ENCODE results near the gene PLEKHA6. TPM values are rescaled to one million over a fixed set of nuclear protein-coding genes. Genes with fewer than 3 reads are reported as not detected.

The PLEKHA6 gene
- total RNA-seq, 1 donor from 2014 or later: 0.21 TPM

- H3K9me3 Mint-ChIP-seq: no peaks in the 10 kb centered on the region
- no peak overlapping the region for H3K4me3 Mint-ChIP-seq
- no peaks in the 10 kb centered on the region for H3K36me3 Mint-ChIP-seq (ENCODE audit: low read depth)
- peaks cover 50% of the 10 kb centered on the region for H3K27me3 Mint-ChIP-seq (ENCODE audit: insufficient read depth)
- no peak overlapping the region for H3K27ac Mint-ChIP-seq
- intact Hi-C loops (cut with micrococcal nuclease): no loop called here
- peaks cover 18% of the 10 kb centered on the region for H3K4me1 Mint-ChIP-seq (ENCODE audit: low read depth)
- DNase-seq (ENCODE audit: low spot score): no peak
Measured at GRCh38 chr1:204186597-204186996, 173.1 kb downstream of the PLEKHA6 start.

- no peak overlapping the region for H3K27ac Mint-ChIP-seq
- no peaks in the 10 kb centered on the region for H3K36me3 Mint-ChIP-seq (ENCODE audit: low read depth)
- intact Hi-C loops (cut with micrococcal nuclease): no loop called here
- H3K27me3 Mint-ChIP-seq (ENCODE audit: insufficient read depth): peaks cover 18% of the 10 kb centered on the region
- no peak overlapping the region for H3K4me3 Mint-ChIP-seq
- no peak for DNase-seq (ENCODE audit: low spot score)
- no peaks in the 10 kb centered on the region for H3K4me1 Mint-ChIP-seq (ENCODE audit: low read depth)
- no peaks in the 10 kb centered on the region for H3K9me3 Mint-ChIP-seq
Measured at GRCh38 chr1:204181116-204181515, 178.6 kb downstream of the PLEKHA6 start.

GRCh38 chr1:204180133-204180532 lies 179.6 kb downstream of the PLEKHA6 start:
- H3K36me3 Mint-ChIP-seq (ENCODE audit: low read depth): no peaks in the 10 kb centered on the region
- H3K27ac Mint-ChIP-seq: no peak overlapping the region
- H3K27me3 Mint-ChIP-seq (ENCODE audit: insufficient read depth): peaks cover 17% of the 10 kb centered on the region
- no peaks in the 10 kb centered on the region for H3K9me3 Mint-ChIP-seq
- intact Hi-C loops (cut with micrococcal nuclease): no loop called here
- H3K4me1 Mint-ChIP-seq (ENCODE audit: low read depth): no peaks in the 10 kb centered on the region
- no peak overlapping the region for H3K4me3 Mint-ChIP-seq
- no peak for DNase-seq (ENCODE audit: low spot score)

- H3K27me3 Mint-ChIP-seq (ENCODE audit: insufficient read depth): peaks cover 5% of the 10 kb centered on the region
- intact Hi-C loops (cut with micrococcal nuclease): no loop called here
- no peak overlapping the region for H3K4me3 Mint-ChIP-seq
- H3K9me3 Mint-ChIP-seq: peaks cover 3% of the 10 kb centered on the region
- no peak for DNase-seq (ENCODE audit: low spot score)
- H3K4me1 Mint-ChIP-seq (ENCODE audit: low read depth): no peaks in the 10 kb centered on the region
- no peak overlapping the region for H3K27ac Mint-ChIP-seq
- H3K36me3 Mint-ChIP-seq (ENCODE audit: low read depth): no peaks in the 10 kb centered on the region
Measured at GRCh38 chr1:204178487-204179281, 181.0 kb downstream of the PLEKHA6 start.

GRCh38 chr1:204177133-204177532 lies 182.6 kb downstream of the PLEKHA6 start:
- H3K4me1 Mint-ChIP-seq (ENCODE audit: low read depth): no peaks in the 10 kb centered on the region
- no peak overlapping the region for H3K4me3 Mint-ChIP-seq
- H3K27ac Mint-ChIP-seq: no peak overlapping the region
- intact Hi-C loops (cut with micrococcal nuclease): no loop called here
- no peak for DNase-seq (ENCODE audit: low spot score)
- peaks cover 9% of the 10 kb centered on the region for H3K9me3 Mint-ChIP-seq
- H3K36me3 Mint-ChIP-seq (ENCODE audit: low read depth): no peaks in the 10 kb centered on the region
- H3K27me3 Mint-ChIP-seq (ENCODE audit: insufficient read depth): peaks cover 5% of the 10 kb centered on the region

GRCh38 chr1:204176049-204176448 lies 183.7 kb downstream of the PLEKHA6 start:
- Mint-ChIP-seq H3K27me3 (ENCODE audit: insufficient read depth) (peaks cover 1% of the 10 kb centered on the region), H3K9me3 (peaks cover 18% of the 10 kb centered on the region), H3K4me1 (ENCODE audit: low read depth) (no peaks in the 10 kb centered on the region), H3K4me3 (no peak overlapping the region), H3K36me3 (ENCODE audit: low read depth) (no peaks in the 10 kb centered on the region), H3K27ac (no peak overlapping the region)
- no peak for DNase-seq (ENCODE audit: low spot score)
- intact Hi-C loops (cut with micrococcal nuclease): no loop called here

GRCh38 chr1:204174958-204175357 lies 184.8 kb downstream of the PLEKHA6 start:
- no peaks in the 10 kb centered on the region for H3K27me3 Mint-ChIP-seq (ENCODE audit: insufficient read depth)
- intact Hi-C loops (cut with micrococcal nuclease): no loop called here
- H3K27ac Mint-ChIP-seq: no peak overlapping the region

GRCh38 chr1:204172404-204173029 lies 187.2 kb downstream of the PLEKHA6 start:
- no peaks in the 10 kb centered on the region for H3K4me1 Mint-ChIP-seq (ENCODE audit: low read depth)
- no peaks in the 10 kb centered on the region for H3K27me3 Mint-ChIP-seq (ENCODE audit: insufficient read depth)
- no peak overlapping the region for H3K4me3 Mint-ChIP-seq
- H3K9me3 Mint-ChIP-seq: peaks cover 49% of the 10 kb centered on the region
- H3K36me3 Mint-ChIP-seq (ENCODE audit: low read depth): peaks cover under 1% of the 10 kb centered on the region
- no peak overlapping the region for H3K27ac Mint-ChIP-seq
- intact Hi-C loops (cut with micrococcal nuclease): no loop called here
- no peak for DNase-seq (ENCODE audit: low spot score)

More at GRCh38 chr1:204174958-204175357, 184.8 kb downstream of the PLEKHA6 start:
- no peaks in the 10 kb centered on the region for H3K4me1 Mint-ChIP-seq (ENCODE audit: low read depth)
- no peak overlapping the region for H3K4me3 Mint-ChIP-seq
- H3K36me3 Mint-ChIP-seq (ENCODE audit: low read depth): no peaks in the 10 kb centered on the region
- peaks cover 29% of the 10 kb centered on the region for H3K9me3 Mint-ChIP-seq
- DNase-seq (ENCODE audit: low spot score): no peak

- H3K27me3 Mint-ChIP-seq (ENCODE audit: insufficient read depth): no peaks in the 10 kb centered on the region
- H3K27ac Mint-ChIP-seq: no peak overlapping the region
- intact Hi-C loops (cut with micrococcal nuclease): no loop called here
- peaks cover 53% of the 10 kb centered on the region for H3K9me3 Mint-ChIP-seq
- no peak for DNase-seq (ENCODE audit: low spot score)
- no peak overlapping the region for H3K4me3 Mint-ChIP-seq
- H3K36me3 Mint-ChIP-seq (ENCODE audit: low read depth): peaks cover 2% of the 10 kb centered on the region
- H3K4me1 Mint-ChIP-seq (ENCODE audit: low read depth): no peaks in the 10 kb centered on the region
Measured at GRCh38 chr1:204171751-204172178, 188.0 kb downstream of the PLEKHA6 start.

- DNase-seq (ENCODE audit: low spot score): no peak
- peaks cover 53% of the 10 kb centered on the region for H3K9me3 Mint-ChIP-seq
- no peak overlapping the region for H3K4me3 Mint-ChIP-seq
- no peaks in the 10 kb centered on the region for H3K27me3 Mint-ChIP-seq (ENCODE audit: insufficient read depth)
- no peak overlapping the region for H3K27ac Mint-ChIP-seq
- no peaks in the 10 kb centered on the region for H3K4me1 Mint-ChIP-seq (ENCODE audit: low read depth)
- peaks cover 2% of the 10 kb centered on the region for H3K36me3 Mint-ChIP-seq (ENCODE audit: low read depth)
- intact Hi-C loops (cut with micrococcal nuclease): no loop called here
Measured at GRCh38 chr1:204170494-204171155, 189.1 kb downstream of the PLEKHA6 start.

- no peaks in the 10 kb centered on the region for H3K27me3 Mint-ChIP-seq (ENCODE audit: insufficient read depth)
Measured at GRCh38 chr1:204169858-204170257, 189.9 kb downstream of the PLEKHA6 start.

More at GRCh38 chr1:204169858-204170257, 189.9 kb downstream of the PLEKHA6 start:
- peaks cover 53% of the 10 kb centered on the region for H3K9me3 Mint-ChIP-seq
- peaks cover 2% of the 10 kb centered on the region for H3K36me3 Mint-ChIP-seq (ENCODE audit: low read depth)
- no peak for DNase-seq (ENCODE audit: low spot score)
- no peak overlapping the region for H3K27ac Mint-ChIP-seq
- H3K4me3 Mint-ChIP-seq: no peak overlapping the region
- H3K4me1 Mint-ChIP-seq (ENCODE audit: low read depth): no peaks in the 10 kb centered on the region
- intact Hi-C loops (cut with micrococcal nuclease): no loop called here
